ENCODE data around the gene NDUFB8. TPM values are rescaled to one million over a fixed set of nuclear protein-coding genes. Genes with fewer than 3 reads are reported as not detected.

NDUFB8 gene
- total RNA-seq, 1 donor from 2014 or later: 141 TPM

- Mint-ChIP-seq H3K36me3 (peaks cover 47% of the 10 kb centered on the region), H3K27ac (no peak overlapping the region), H3K27me3 (ENCODE audit: low read depth) (no peaks in the 10 kb centered on the region), H3K4me3 (no peak overlapping the region), H3K4me1 (peaks cover 9% of the 10 kb centered on the region), H3K9me3 (no peaks in the 10 kb centered on the region)
- DNase-seq (ENCODE audit: low spot score in 2 of 2, unreplicated experiment in 2 of 2): no peak
- no peak for TF ChIP-seq CTCF (IDR thresholded peaks at IDR 0.05; ENCODE audit: unreplicated experiment)
These were observed 31.6 kb downstream of the NDUFB8 start for GRCh38 chr10:100498059-100498458.

- Mint-ChIP-seq H3K4me1 (peaks cover 3% of the 10 kb centered on the region), H3K36me3 (peaks cover 48% of the 10 kb centered on the region), H3K27ac (no peak overlapping the region), H3K27me3 (ENCODE audit: low read depth) (no peaks in the 10 kb centered on the region), H3K4me3 (no peak overlapping the region), H3K9me3 (no peaks in the 10 kb centered on the region)
- DNase-seq (ENCODE audit: low spot score in 2 of 2, unreplicated experiment in 2 of 2): no peak
- no peak for TF ChIP-seq CTCF (IDR thresholded peaks at IDR 0.05; ENCODE audit: unreplicated experiment)
These were observed 33.1 kb downstream of the NDUFB8 start for GRCh38 chr10:100496567-100496966.

- Mint-ChIP-seq H3K27ac (no peak overlapping the region), H3K4me1 (peaks cover 7% of the 10 kb centered on the region), H3K27me3 (ENCODE audit: low read depth) (peaks cover 19% of the 10 kb centered on the region), H3K4me3 (no peak overlapping the region), H3K36me3 (peaks cover 47% of the 10 kb centered on the region), H3K9me3 (no peaks in the 10 kb centered on the region)
- no peak for DNase-seq (ENCODE audit: low spot score in 2 of 2, unreplicated experiment in 2 of 2)
- TF ChIP-seq CTCF (IDR thresholded peaks at IDR 0.05; ENCODE audit: unreplicated experiment): no peak
These were observed 39.1 kb downstream of the NDUFB8 start for GRCh38 chr10:100490531-100490930.

GRCh38 chr10:100489396-100489795 lies 40.3 kb downstream of the NDUFB8 start:
- Mint-ChIP-seq H3K27me3 (ENCODE audit: low read depth) (peaks cover 30% of the 10 kb centered on the region), H3K4me3 (no peak overlapping the region), H3K27ac (no peak overlapping the region), H3K9me3 (no peaks in the 10 kb centered on the region), H3K4me1 (peaks cover 10% of the 10 kb centered on the region), H3K36me3 (peaks cover 49% of the 10 kb centered on the region)
- TF ChIP-seq CTCF (IDR thresholded peaks at IDR 0.05; ENCODE audit: unreplicated experiment): no peak
- DNase-seq (ENCODE audit: low spot score in 2 of 2, unreplicated experiment in 2 of 2): no peak

GRCh38 chr10:100487529-100487928 lies 42.1 kb downstream of the NDUFB8 start:
- DNase-seq (ENCODE audit: low spot score in 2 of 2, unreplicated experiment in 2 of 2): no peak
- H3K4me1 Mint-ChIP-seq: peaks cover 15% of the 10 kb centered on the region
- H3K9me3 Mint-ChIP-seq: no peaks in the 10 kb centered on the region
- peaks cover 41% of the 10 kb centered on the region for H3K36me3 Mint-ChIP-seq
- H3K27ac Mint-ChIP-seq: no peak overlapping the region
- H3K4me3 Mint-ChIP-seq: no peak overlapping the region
- no peak for TF ChIP-seq CTCF (IDR thresholded peaks at IDR 0.05; ENCODE audit: unreplicated experiment)
- H3K27me3 Mint-ChIP-seq (ENCODE audit: low read depth): peaks cover 48% of the 10 kb centered on the region

Data from mesothelial cell of epicardium (in vitro differentiated cells).